Fibroblast of pulmonary artery (primary cell): ENCODE measurements around the gene ARHGEF10L.
A peak's percentile ranks its signal among the peaks of the same experiment; 100 is the strongest.
"Not testable (repeated sequence)": the region's sequence is repeated elsewhere in the genome, so short reads cannot be mapped to it uniquely, and the experiment has no call there.

ENCODE experiments used
- DNase-seq: peaks from one replicate; pipeline ENCODE4 v3.0.0-alpha.2; 2010; ENCODE audit warnings: low read depth
- H3K4me3 ChIP-seq: replicated peaks from 2 replicates; pipeline ENCODE4 v1.5.1; 2011; ENCODE audit warnings: low read depth, mild to moderate bottlenecking, control low read depth, low read length, moderate library complexity
- TF ChIP-seq, protein P1 (sequence below): IDR thresholded peaks from 2 replicates; pipeline ENCODE4 v1.5.1; 2011; ENCODE audit warnings: mild to moderate bottlenecking, control low read depth, low read length, inconsistent platforms; ENCODE audit errors: missing control alignments

Gene ARHGEF10L

GRCh38 chr1:17743925-17744324 is 204.4 kb downstream of the ARHGEF10L start:
- no peak for DNase-seq
- TF ChIP-seq, protein P1, sequence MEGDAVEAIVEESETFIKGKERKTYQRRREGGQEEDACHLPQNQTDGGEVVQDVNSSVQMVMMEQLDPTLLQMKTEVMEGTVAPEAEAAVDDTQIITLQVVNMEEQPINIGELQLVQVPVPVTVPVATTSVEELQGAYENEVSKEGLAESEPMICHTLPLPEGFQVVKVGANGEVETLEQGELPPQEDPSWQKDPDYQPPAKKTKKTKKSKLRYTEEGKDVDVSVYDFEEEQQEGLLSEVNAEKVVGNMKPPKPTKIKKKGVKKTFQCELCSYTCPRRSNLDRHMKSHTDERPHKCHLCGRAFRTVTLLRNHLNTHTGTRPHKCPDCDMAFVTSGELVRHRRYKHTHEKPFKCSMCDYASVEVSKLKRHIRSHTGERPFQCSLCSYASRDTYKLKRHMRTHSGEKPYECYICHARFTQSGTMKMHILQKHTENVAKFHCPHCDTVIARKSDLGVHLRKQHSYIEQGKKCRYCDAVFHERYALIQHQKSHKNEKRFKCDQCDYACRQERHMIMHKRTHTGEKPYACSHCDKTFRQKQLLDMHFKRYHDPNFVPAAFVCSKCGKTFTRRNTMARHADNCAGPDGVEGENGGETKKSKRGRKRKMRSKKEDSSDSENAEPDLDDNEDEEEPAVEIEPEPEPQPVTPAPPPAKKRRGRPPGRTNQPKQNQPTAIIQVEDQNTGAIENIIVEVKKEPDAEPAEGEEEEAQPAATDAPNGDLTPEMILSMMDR: no peak
- H3K4me3 ChIP-seq: no peak overlapping the region

DNA sequence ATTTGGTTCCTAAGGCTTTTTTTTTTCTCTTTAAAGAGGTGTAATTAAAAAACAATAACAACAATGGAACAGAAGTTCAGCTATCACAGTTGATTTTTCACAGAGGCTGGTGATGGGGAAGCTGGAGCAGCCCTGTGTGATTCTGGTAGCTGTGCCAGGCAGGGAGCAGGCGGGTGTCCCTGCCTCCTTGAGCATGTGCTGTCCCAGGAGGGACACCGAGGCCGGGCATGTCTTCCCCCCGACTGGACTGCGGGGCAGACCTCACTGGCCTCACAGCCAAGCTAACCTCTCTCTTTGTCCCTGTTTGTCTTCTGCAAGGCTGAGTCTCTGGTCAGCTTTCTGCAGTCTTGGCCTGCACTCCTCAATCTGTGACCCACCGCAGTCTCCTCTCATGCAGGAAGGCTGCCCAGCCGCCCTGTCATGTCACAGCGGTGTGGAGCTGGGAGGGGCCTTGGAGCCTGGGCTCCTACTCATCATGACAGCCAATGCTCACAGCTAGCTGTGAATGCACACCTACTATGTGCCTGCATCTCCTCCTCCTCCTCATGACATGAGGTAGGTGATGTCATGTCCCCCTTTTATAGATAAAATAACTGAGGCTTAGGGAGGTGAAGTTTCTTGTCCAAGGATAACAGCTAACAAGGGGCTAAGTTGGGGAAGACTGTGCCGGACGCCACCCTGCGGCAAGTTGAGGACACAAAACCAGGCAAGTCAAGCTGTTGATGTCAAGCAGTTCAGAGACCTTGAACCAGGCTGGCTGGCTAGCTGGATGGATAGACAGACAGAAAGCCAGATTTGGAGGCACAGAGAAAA is 205.4 kb downstream of the ARHGEF10L start:
- DNase-seq: peak; percentile 11
- H3K4me3 ChIP-seq: no peak overlapping the region
- TF ChIP-seq, protein P1: peak; percentile 20

DNA sequence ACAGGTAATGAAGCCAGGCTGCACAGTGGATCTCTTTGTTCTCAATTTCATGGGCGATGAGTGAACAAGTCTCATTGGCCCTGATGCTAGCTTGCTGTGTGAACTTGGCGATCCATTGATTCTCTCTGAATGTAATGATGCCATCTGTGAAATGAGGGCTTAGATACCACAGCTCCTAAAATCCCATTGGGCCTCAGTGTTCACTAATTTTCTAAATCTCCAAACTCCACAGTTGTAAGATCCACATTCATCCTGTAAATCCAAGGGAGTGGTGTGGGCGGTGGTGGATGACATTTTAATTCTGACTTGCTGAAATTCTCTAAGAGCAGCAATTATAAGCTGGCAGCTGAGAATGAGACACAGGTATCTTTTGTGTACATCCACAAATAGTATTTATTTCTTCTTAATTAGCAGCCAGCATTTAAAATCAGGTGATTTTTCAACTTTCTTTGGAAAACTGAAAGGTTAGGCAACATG is 206.0 kb downstream of the ARHGEF10L start:
- no peak for DNase-seq
- no peak overlapping the region for H3K4me3 ChIP-seq
- TF ChIP-seq, protein P1: no peak

DNA sequence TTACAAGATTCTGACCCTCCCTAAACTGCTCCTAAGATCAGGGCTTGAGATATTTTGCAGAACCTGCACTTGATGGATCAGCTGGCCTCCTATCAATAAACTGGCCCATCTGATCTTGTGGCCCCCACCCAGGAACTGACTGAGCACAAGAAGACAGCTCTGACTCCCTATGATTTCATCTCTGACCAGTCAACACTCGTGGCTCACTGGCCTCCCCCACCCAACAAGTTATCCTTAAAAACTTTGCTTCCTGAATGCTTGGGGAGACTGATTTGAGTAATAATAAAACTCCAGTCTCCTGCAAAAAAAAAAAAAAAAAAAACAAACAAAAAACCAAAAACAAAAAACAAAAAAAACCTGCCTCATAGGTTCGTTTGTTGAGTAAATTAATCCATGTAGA is 206.8 kb downstream of the ARHGEF10L start:
- not testable (repeated sequence) for H3K4me3 ChIP-seq, DNase-seq

DNA sequence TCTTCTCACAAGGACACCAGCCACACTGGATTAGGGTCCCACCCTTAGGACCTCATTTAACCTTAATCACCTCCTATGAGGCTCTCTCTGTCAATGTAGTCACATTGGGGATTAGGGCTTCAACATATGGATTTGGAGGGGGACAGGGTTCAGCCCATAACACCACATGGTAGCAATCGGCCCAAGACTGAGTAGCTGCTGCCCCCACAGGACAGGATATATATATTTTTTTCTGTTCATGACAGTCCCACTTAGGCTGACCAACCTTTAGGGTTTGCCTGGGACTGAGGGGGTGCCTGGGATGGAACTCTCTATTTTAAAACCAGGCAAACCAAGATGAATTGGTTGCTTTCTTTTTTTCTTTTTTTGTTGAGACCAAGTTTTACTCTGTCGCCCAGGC is 207.4 kb downstream of the ARHGEF10L start:
- no peak overlapping the region for H3K4me3 ChIP-seq
- TF ChIP-seq, protein P1: no peak
- no peak for DNase-seq
